Liver (tissue), 3 donors: ENCODE data around the gene PCNX2.

Source experiments
- RAD21 ChIP-seq, 2 donors: IDR thresholded peaks; 2 replicates each; pipeline ENCODE4 v1.6.1; 2016; ENCODE audit warnings: antibody characterized with exemption in 2 of 2, mild to moderate bottlenecking in 2 of 2
- SP1 ChIP-seq: IDR thresholded peaks from 2 replicates; pipeline ENCODE4 v1.6.1; 2018; ENCODE audit warnings: antibody characterized with exemption, mild to moderate bottlenecking
- TAF1 ChIP-seq: conservative IDR thresholded peaks from 2 replicates; pipeline ENCODE4 v1.6.1; 2016; ENCODE audit warnings: antibody characterized with exemption, mild to moderate bottlenecking
- TF ChIP-seq, protein P1 (sequence below): fragments of 150-350 bp; IDR thresholded peaks from 2 replicates; pipeline ENCODE4 v1.5.1; 2017; ENCODE audit warnings: improper control_type of control experiment, low read depth, low read length; ENCODE audit not compliant: missing input control
- TF ChIP-seq, protein P2 (sequence below): IDR thresholded peaks from 2 replicates; pipeline ENCODE4 v1.6.1; 2016; ENCODE audit warnings: antibody characterized with exemption
- TF ChIP-seq, protein P3 (sequence below): IDR thresholded peaks from 2 replicates; pipeline ENCODE4 v1.6.1; 2016; ENCODE audit warnings: antibody characterized with exemption
- TF ChIP-seq, protein P4 (sequence below): IDR thresholded peaks from 2 replicates; pipeline ENCODE4 v1.6.1; 2016; ENCODE audit warnings: antibody characterized with exemption, mild to moderate bottlenecking
- donor health status: healthy.
- donor health status: healthy.

DNA sequence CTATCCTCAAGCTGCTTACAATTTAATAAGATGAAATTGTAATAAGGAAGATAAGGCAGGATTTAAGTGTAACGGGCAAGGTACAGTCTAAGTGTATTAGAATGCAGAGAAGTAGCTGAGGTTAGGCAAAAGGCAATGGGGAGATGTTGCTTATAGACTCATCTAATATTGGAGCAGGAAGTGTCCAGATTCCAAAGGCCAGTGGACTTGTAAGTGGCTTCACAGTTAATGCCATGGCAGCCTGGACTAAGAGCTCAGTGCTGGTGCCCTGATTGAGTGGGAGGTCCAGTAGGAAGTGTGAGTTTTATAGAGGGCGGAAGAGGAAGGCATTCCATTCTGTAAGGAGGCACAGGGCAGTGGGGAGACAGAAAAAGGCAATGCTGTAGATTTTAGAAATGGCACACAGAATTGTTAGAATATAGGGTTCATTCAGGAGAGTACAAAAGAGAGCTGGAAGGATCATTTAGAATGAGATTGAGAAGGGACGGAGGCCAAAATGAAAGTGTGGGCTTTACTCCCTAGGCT lies 44.6 kb upstream of the PCNX2 start:
- TF ChIP-seq, protein P1, sequence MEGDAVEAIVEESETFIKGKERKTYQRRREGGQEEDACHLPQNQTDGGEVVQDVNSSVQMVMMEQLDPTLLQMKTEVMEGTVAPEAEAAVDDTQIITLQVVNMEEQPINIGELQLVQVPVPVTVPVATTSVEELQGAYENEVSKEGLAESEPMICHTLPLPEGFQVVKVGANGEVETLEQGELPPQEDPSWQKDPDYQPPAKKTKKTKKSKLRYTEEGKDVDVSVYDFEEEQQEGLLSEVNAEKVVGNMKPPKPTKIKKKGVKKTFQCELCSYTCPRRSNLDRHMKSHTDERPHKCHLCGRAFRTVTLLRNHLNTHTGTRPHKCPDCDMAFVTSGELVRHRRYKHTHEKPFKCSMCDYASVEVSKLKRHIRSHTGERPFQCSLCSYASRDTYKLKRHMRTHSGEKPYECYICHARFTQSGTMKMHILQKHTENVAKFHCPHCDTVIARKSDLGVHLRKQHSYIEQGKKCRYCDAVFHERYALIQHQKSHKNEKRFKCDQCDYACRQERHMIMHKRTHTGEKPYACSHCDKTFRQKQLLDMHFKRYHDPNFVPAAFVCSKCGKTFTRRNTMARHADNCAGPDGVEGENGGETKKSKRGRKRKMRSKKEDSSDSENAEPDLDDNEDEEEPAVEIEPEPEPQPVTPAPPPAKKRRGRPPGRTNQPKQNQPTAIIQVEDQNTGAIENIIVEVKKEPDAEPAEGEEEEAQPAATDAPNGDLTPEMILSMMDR: no peak
- TF ChIP-seq, protein P2, sequence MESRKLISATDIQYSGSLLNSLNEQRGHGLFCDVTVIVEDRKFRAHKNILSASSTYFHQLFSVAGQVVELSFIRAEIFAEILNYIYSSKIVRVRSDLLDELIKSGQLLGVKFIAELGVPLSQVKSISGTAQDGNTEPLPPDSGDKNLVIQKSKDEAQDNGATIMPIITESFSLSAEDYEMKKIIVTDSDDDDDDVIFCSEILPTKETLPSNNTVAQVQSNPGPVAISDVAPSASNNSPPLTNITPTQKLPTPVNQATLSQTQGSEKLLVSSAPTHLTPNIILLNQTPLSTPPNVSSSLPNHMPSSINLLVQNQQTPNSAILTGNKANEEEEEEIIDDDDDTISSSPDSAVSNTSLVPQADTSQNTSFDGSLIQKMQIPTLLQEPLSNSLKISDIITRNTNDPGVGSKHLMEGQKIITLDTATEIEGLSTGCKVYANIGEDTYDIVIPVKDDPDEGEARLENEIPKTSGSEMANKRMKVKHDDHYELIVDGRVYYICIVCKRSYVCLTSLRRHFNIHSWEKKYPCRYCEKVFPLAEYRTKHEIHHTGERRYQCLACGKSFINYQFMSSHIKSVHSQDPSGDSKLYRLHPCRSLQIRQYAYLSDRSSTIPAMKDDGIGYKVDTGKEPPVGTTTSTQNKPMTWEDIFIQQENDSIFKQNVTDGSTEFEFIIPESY: no peak
- no peak for TF ChIP-seq RAD21 (IDR thresholded peaks at IDR 0.05)
- TF ChIP-seq, protein P3, sequence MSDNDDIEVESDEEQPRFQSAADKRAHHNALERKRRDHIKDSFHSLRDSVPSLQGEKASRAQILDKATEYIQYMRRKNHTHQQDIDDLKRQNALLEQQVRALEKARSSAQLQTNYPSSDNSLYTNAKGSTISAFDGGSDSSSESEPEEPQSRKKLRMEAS: no peak
- TF ChIP-seq TAF1: no peak
- no peak for TF ChIP-seq SP1
- TF ChIP-seq, protein P4, sequence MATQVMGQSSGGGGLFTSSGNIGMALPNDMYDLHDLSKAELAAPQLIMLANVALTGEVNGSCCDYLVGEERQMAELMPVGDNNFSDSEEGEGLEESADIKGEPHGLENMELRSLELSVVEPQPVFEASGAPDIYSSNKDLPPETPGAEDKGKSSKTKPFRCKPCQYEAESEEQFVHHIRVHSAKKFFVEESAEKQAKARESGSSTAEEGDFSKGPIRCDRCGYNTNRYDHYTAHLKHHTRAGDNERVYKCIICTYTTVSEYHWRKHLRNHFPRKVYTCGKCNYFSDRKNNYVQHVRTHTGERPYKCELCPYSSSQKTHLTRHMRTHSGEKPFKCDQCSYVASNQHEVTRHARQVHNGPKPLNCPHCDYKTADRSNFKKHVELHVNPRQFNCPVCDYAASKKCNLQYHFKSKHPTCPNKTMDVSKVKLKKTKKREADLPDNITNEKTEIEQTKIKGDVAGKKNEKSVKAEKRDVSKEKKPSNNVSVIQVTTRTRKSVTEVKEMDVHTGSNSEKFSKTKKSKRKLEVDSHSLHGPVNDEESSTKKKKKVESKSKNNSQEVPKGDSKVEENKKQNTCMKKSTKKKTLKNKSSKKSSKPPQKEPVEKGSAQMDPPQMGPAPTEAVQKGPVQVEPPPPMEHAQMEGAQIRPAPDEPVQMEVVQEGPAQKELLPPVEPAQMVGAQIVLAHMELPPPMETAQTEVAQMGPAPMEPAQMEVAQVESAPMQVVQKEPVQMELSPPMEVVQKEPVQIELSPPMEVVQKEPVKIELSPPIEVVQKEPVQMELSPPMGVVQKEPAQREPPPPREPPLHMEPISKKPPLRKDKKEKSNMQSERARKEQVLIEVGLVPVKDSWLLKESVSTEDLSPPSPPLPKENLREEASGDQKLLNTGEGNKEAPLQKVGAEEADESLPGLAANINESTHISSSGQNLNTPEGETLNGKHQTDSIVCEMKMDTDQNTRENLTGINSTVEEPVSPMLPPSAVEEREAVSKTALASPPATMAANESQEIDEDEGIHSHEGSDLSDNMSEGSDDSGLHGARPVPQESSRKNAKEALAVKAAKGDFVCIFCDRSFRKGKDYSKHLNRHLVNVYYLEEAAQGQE: no peak
